ENCODE results near the gene P3H2. TPM values are rescaled to one million over a fixed set of nuclear protein-coding genes. Genes with fewer than 3 reads are reported as not detected.

Gene P3H2
- total and polyA plus RNA-seq, 2 experiments from 2014 or later = 8.2 to 24.2 TPM

- TF ChIP-seq ZNF462 (CRISPR knock-in tag; IDR thresholded peaks at IDR 0.05) = no peak
- TF ChIP-seq ZNF114 (CRISPR knock-in tag; IDR thresholded peaks at IDR 0.05) = no peak
- no peak for TF ChIP-seq REST (IDR thresholded peaks at IDR 0.05; ENCODE audit: unreplicated experiment)
- TF ChIP-seq JUNB (IDR thresholded peaks at IDR 0.05; ENCODE audit: unreplicated experiment) = no peak
Observed at GRCh38 chr3:190044142-190044541, 76.6 kb downstream of the P3H2 start (continued).

- TF ChIP-seq ZNF114 (CRISPR knock-in tag; IDR thresholded peaks at IDR 0.05) = no peak
- no peak for TF ChIP-seq STAT1 (IDR thresholded peaks at IDR 0.05; ENCODE audit: unreplicated experiment)
- Histone ChIP-seq H3K27ac (ENCODE audit: low read depth) (no peak overlapping the region), H3K4me1 (ENCODE audit: insufficient read depth) (peaks cover 59% of the 10 kb centered on the region), H3K36me3 (ENCODE audit: insufficient read depth) (no peaks in the 10 kb centered on the region), H3K4me3 (no peak overlapping the region), H3K27me3 (ENCODE audit: insufficient read depth) (no peaks in the 10 kb centered on the region), H3K79me2 (replicated peaks; ENCODE audit: insufficient read depth) (no peaks in the 10 kb centered on the region), H2AFZ (no peak overlapping the region), H3K4me2 (no peak overlapping the region), H4K20me1 (replicated peaks; ENCODE audit: insufficient read depth) (no peaks in the 10 kb centered on the region), H3K9me2 (ENCODE audit: insufficient read depth) (no peaks in the 10 kb centered on the region), H3F3A (replicated peaks; ENCODE audit: low read depth) (no peaks in the 10 kb centered on the region)
- H3K9me3 Mint-ChIP-seq = no peaks in the 10 kb centered on the region
- no peak overlapping the region for H3K4me3 Mint-ChIP-seq
- peaks cover 8% of the 10 kb centered on the region; the same call in 2 of the 3 replicates for H3K36me3 Mint-ChIP-seq (ENCODE audit: low read depth)
- peaks cover 65% of the 10 kb centered on the region for H3K4me1 Mint-ChIP-seq
- DNase-seq (ENCODE audit: low spot score) (no peak), ATAC-seq (no peak)
- peak overlapping the region; percentile 89 for H3K27ac Mint-ChIP-seq
- H3K27me3 Mint-ChIP-seq (ENCODE audit: insufficient read depth, low read depth, poor library complexity) = no peaks in the 10 kb centered on the region
Observed at GRCh38 chr3:190043741-190044140, 77.0 kb downstream of the P3H2 start.

Measured in GM23338 (cell line).